ENCODE results near the gene CREB3L4. TPM values are rescaled to one million over a fixed set of nuclear protein-coding genes. Genes with fewer than 3 reads are reported as not detected.

The CREB3L4 gene
- total and polyA plus RNA-seq, 2 of the 13 experiments (the other 11 are each of a cell fraction or from before 2014, with no cell fraction given) = 9.9 to 18.7 TPM

GRCh38 chr1:153976819-153977249 lies 9.1 kb downstream of the CREB3L4 start (continued):
- TF ChIP-seq AHDC1 (CRISPR knock-in tag; IDR thresholded peaks at IDR 0.05; ENCODE audit: borderline replicate concordance) (0 out of 2 replicates have a peak, but pooled peaks have one; percentile 29), ZNF503 (CRISPR knock-in tag; IDR thresholded peaks at IDR 0.05) (0 out of 2 replicates have a peak, but pooled peaks have one; percentile 16), ZNF552 (CRISPR knock-in tag; IDR thresholded peaks at IDR 0.05; ENCODE audit: borderline replicate concordance) (no peak), BRCA1 (CRISPR knock-in tag; IDR thresholded peaks at IDR 0.05) (peak; percentile 75; the same call in 1 of the 2 replicates), MED13 (CRISPR knock-in tag; IDR thresholded peaks at IDR 0.05) (peak; percentile 62; the same call in 1 of the 2 replicates), ZNF432 (CRISPR knock-in tag; IDR thresholded peaks at IDR 0.05; ENCODE audit: borderline replicate concordance) (no peak), ZFP90 (CRISPR knock-in tag; IDR thresholded peaks at IDR 0.05; ENCODE audit: borderline replicate concordance) (peak; percentile 77; the same call in 1 of the 2 replicates), SMAD1 (CRISPR knock-in tag; IDR thresholded peaks at IDR 0.05; ENCODE audit: borderline replicate concordance, low read depth) (no peak), ZNF264 (CRISPR knock-in tag; IDR thresholded peaks at IDR 0.05) (peak; percentile 44; the same call in 1 of the 2 replicates), GZF1 (CRISPR knock-in tag; IDR thresholded peaks at IDR 0.05) (no peak), RBM39 (IDR thresholded peaks at IDR 0.05; ENCODE audit: low read depth, low read length, poor library complexity, severe bottlenecking) (peak; percentile 6), CREB3 (CRISPR knock-in tag; IDR thresholded peaks at IDR 0.05) (peak; percentile 37; the same call in 1 of the 2 replicates), NR1H2 (CRISPR knock-in tag; IDR thresholded peaks at IDR 0.05; ENCODE audit: borderline replicate concordance, low read depth) (no peak), KLF11 (CRISPR knock-in tag; IDR thresholded peaks at IDR 0.05) (no peak), ZNF724P (CRISPR knock-in tag; IDR thresholded peaks at IDR 0.05; ENCODE audit: borderline replicate concordance) (0 out of 2 replicates have a peak, but pooled peaks have one; percentile 86)

All from HepG2 (cell line).